Superior temporal gyrus (tissue), 1 donor: ENCODE data around the gene ANKRD45.
"Not testable (repeated sequence)": the region's sequence is repeated elsewhere in the genome, so short reads cannot be mapped to it uniquely, and the experiment has no call there.

Experiments used
- DNase-seq: peaks from one replicate; pipeline ENCODE4 v3.0.0-alpha.2; 2016; ENCODE audit errors: extremely low spot score

ANKRD45 gene

GRCh38 chr1:173669491-173669941 lies at the start of gene ANKRD45:
Gene ANKRD45 (minus strand): TSS chr1:173669851. CDS start chr1:173659418, 10,433 bp downstream.
- peak; percentile 40 for DNase-seq

GRCh38 chr1:173717238-173717637 lies 47.6 kb upstream of the ANKRD45 start:
- DNase-seq: no peak

GRCh38 chr1:173715538-173715844 lies 45.8 kb upstream of the ANKRD45 start:
- peak; percentile 46 for DNase-seq

GRCh38 chr1:173714759-173715537 lies 45.3 kb upstream of the ANKRD45 start, which contains the start of gene KLHL20:
Gene KLHL20 (plus strand): TSS chr1:173714981. CDS start chr1:173716044, 1,063 bp downstream.
- peak; percentile 94 for DNase-seq

GRCh38 chr1:173714441-173714758 lies 44.7 kb upstream of the ANKRD45 start:
- DNase-seq: no peak

- no peak for DNase-seq
Observed at GRCh38 chr1:173708787-173709186, 39.1 kb upstream of the ANKRD45 start.

GRCh38 chr1:173705117-173705516 lies 35.5 kb upstream of the ANKRD45 start:
- no peak for DNase-seq

- no peak for DNase-seq
Observed at GRCh38 chr1:173702736-173703135, 33.1 kb upstream of the ANKRD45 start.

GRCh38 chr1:173701299-173701698 lies 31.6 kb upstream of the ANKRD45 start:
- not testable (repeated sequence) for DNase-seq

GRCh38 chr1:173693238-173693637 lies 23.6 kb upstream of the ANKRD45 start:
- DNase-seq: no peak

GRCh38 chr1:173688300-173688699 lies 18.6 kb upstream of the ANKRD45 start:
- no peak for DNase-seq

GRCh38 chr1:173685121-173685520 lies 15.5 kb upstream of the ANKRD45 start:
- not testable (repeated sequence) for DNase-seq

GRCh38 chr1:173683838-173684237 lies 14.2 kb upstream of the ANKRD45 start:
- DNase-seq: not testable (repeated sequence)

- DNase-seq: no peak
Observed at GRCh38 chr1:173682184-173682583, 12.5 kb upstream of the ANKRD45 start.

- not testable (repeated sequence) for DNase-seq
Observed at GRCh38 chr1:173680152-173680551, 10.5 kb upstream of the ANKRD45 start.

- DNase-seq: not testable (repeated sequence)
Observed at GRCh38 chr1:173674496-173674895, 4.8 kb upstream of the ANKRD45 start.

- DNase-seq: no peak
Observed at GRCh38 chr1:173666646-173667045, 3.0 kb downstream of the ANKRD45 start.

GRCh38 chr1:173663159-173663558 lies 6.5 kb downstream of the ANKRD45 start:
- DNase-seq: no peak

- no peak for DNase-seq
Observed at GRCh38 chr1:173661763-173662162, 7.9 kb downstream of the ANKRD45 start.

- DNase-seq: no peak
Observed at GRCh38 chr1:173661271-173661670, 8.4 kb downstream of the ANKRD45 start.

- no peak for DNase-seq
Observed at GRCh38 chr1:173660306-173660705, 9.3 kb downstream of the ANKRD45 start.

GRCh38 chr1:173648880-173649605 lies 20.6 kb downstream of the ANKRD45 start:
- DNase-seq: no peak

- DNase-seq: no peak
Observed at GRCh38 chr1:173646656-173647055, 23.0 kb downstream of the ANKRD45 start.
